ENCODE results near the gene EYA4.

DNA sequence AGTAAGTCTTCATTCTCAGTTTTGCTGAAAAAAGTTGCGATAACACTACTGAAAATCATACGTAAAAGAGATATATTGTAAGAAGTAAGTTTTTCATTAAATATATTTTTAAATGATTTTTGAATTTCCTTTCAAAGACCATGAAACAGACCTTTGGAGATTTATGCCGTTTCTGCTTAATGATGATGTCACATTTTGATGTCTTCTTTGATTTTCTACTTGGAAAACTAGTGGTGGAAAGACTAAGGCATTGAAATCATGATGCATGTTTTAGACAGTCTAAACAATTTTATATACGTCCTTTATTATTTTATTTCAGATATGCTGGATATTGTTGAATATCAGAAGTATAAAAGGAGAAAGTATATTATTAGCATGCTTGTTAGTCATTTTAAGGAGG lies 33.7 kb downstream of the EYA4 start:
- TF ChIP-seq, protein P1, sequence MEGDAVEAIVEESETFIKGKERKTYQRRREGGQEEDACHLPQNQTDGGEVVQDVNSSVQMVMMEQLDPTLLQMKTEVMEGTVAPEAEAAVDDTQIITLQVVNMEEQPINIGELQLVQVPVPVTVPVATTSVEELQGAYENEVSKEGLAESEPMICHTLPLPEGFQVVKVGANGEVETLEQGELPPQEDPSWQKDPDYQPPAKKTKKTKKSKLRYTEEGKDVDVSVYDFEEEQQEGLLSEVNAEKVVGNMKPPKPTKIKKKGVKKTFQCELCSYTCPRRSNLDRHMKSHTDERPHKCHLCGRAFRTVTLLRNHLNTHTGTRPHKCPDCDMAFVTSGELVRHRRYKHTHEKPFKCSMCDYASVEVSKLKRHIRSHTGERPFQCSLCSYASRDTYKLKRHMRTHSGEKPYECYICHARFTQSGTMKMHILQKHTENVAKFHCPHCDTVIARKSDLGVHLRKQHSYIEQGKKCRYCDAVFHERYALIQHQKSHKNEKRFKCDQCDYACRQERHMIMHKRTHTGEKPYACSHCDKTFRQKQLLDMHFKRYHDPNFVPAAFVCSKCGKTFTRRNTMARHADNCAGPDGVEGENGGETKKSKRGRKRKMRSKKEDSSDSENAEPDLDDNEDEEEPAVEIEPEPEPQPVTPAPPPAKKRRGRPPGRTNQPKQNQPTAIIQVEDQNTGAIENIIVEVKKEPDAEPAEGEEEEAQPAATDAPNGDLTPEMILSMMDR (conservative IDR thresholded peaks at IDR 0.05 in 1 of 2, IDR thresholded peaks at IDR 0.05 in 1 of 2; ENCODE audit: low read depth in 1 of 2, low read length in 2 of 2) = no peak
- TF ChIP-seq EZH2 (IDR thresholded peaks at IDR 0.05; ENCODE audit: low read length, missing control alignments) = no peak
